NK-92 treated with Interleukin-12 subunit alpha and Interleukin-12 subunit beta, amount 100 ng/mL, for 24 hours (cell line): ENCODE results near the gene DNAAF1.

Experiments
- DNase-seq: peaks from one replicate; lab custom pipeline; 2025; lab: John Stamatoyannopoulos, UW

DNAAF1 gene

DNA sequence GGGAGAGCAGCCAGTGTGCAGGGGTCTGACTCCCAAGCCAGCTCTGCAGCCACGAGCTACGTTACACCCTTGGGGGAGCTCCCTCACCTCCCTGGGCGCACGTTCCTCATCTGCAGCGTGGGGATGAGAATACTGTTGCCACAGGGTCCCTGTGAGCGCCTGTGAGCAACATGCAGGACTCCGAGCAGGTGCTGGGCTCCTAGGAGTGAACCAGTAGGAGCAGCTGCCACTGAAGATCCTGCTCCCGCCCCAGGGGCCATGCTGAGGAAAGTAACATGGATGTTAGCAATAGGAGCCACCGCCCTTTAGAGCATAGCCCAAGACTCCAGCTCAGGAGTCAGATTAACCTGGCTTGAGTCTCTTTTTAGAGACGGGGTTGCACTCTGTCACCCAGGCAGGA is 15.9 kb downstream of the DNAAF1 start:
- DNase-seq, result no peak

GRCh38 chr16:84161801-84162200 is 16.7 kb downstream of the DNAAF1 start:
- DNase-seq, result no peak

- DNase-seq, result no peak
Observed at GRCh38 chr16:84165746-84166145, 20.6 kb downstream of the DNAAF1 start.

- DNase-seq, result no peak
Observed at GRCh38 chr16:84166796-84167695, 21.9 kb downstream of the DNAAF1 start.

- DNase-seq, result no peak
Observed at GRCh38 chr16:84169765-84170310, 24.7 kb downstream of the DNAAF1 start.

- DNase-seq, result no peak
Observed at GRCh38 chr16:84174396-84174795, 29.3 kb downstream of the DNAAF1 start.

DNA sequence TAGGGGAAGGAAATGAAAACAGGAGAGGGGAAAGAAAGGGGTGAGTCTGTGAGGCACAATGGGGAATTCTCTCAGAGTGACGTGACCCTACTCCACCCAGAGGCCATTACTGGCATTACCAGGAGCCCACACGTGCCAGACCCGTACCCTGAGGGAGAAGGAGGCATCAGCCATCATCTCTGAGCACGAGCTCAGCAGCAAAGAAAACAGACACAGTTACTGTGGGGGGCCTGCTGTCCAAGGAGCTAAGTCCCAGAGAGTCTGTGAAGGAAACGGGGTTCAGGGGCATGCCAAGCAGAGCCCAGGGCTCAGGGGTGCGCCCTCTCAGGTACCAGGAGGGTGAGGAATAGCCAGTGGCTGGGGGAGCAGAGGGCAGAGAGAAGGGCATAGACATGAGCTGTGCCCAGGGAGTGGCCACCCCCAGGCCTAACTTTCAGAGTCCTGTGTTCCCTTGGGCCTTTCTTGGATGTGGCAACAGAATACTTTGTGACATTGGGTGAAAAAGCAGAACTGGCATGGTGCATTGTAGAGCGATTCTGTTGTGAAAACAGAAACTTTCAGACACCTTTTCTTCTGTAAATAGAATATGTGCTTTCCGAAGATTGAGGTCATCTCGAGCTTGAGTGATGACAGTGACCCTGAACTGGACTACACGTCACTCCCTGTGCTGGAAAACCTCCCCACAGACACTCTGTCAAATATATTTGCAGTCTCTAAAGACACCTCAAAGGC is 30.4 kb downstream of the DNAAF1 start:
- DNase-seq, result no peak

GRCh38 chr16:84176192-84177053 is 31.3 kb downstream of the DNAAF1 start:
- DNase-seq, result no peak

DNA sequence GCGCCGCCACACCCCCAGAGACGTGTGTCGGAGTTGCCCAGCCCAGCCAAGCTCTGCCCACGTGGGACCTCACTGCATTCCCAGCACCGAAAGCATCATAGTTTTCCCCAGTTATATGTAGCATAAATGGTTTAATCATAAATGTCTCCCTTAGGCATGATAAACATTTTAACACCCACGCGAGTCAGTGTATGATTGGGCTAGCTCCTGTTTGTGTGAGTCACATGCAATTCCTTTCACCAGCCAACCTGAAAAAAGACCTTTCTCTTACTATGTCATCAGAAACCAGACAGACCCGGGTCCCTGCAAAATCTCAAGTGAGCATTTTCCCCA is 32.6 kb downstream of the DNAAF1 start:
- no peak for DNase-seq

DNA sequence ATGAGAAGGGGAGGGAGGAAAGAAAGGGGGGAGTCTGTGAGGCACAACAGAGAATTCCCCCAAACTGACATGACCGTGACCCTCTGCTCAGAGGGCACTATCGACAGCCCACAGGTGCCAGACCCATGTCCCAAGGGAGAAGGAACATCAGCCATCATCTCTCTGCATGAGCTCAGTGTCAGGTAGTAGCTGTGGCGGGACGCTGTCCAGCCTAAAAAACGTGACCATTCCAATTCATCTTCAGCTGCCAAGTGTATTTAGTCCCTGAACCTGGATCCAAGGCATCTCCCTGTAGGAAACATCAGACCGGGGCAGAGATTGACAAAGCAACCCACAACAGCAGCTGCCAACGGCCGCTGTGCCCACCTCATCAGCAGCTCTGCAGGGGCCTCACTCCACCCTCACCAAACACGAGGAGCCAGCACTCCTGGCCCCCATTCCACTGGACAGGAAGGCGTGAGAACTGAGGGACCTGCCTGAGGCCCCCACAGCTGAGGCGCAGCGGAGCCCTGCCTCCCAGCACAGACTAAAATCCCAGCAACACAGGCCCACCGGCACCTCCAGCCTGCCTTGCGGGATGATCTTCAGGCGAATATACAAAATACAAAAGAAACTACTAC is 33.1 kb downstream of the DNAAF1 start:
- no peak for DNase-seq

DNA sequence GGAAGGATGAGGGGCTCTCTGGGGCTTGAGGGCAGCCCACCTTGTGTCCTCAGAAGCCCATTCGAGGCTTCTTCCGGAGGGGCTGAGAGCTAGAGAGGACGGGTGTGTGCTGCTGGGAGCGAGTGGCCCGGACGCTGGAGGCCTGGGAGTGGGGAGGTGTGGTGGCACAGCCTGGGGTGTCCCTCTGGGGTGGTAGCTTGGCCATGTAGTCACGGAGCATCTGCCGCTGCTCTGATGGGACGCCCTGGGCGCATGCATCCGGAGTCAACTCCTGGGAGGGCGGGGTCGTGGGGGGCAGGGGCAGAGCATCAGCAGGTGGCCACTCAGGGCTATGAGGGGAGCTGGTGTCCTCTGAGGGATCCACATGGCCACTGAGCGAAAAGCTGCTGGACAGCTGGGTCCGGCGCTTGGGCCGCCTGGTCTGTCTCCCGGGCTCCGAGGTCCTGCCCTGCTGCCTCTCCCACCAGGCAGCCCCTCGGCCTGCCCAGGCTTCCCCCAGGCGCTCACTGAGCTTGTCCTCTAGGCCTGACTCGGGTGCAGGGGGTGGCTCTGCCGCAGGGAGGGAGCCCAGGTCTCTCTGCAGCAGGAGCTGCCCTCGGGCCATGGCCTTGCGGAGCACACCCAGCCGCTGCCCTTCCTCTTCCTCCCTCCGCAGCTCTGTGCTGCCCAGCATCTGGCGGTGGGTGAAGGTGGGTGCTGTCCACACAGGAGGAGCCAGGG is 33.9 kb downstream of the DNAAF1 start:
- no peak for DNase-seq

- no peak for DNase-seq
Observed at GRCh38 chr16:84179612-84180320, 34.7 kb downstream of the DNAAF1 start.

- DNase-seq, result no peak
Observed at GRCh38 chr16:84180519-84181140, 35.5 kb downstream of the DNAAF1 start.

GRCh38 chr16:84181144-84181915 is 36.2 kb downstream of the DNAAF1 start:
- DNase-seq, result no peak

DNA sequence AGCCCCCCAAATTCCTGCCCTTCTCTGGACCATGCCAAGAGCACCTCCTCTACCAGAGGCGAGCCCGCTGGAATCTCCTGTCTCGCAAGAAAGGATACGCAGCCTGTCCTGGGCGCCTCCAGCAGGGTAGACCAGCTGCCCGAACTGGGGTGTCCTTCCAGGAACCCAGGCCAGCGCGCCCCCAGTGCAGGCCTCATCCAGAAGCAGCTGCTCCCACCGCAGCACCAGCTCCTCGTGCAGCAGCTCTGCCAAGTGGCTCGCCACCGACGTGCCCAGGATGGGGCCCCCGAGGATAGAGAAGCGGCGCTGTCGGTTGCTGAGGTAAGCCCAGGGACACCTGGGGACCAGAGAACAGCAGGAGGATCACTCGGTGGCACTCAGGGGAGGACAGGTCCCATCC is 37.0 kb downstream of the DNAAF1 start:
- no peak for DNase-seq

DNA sequence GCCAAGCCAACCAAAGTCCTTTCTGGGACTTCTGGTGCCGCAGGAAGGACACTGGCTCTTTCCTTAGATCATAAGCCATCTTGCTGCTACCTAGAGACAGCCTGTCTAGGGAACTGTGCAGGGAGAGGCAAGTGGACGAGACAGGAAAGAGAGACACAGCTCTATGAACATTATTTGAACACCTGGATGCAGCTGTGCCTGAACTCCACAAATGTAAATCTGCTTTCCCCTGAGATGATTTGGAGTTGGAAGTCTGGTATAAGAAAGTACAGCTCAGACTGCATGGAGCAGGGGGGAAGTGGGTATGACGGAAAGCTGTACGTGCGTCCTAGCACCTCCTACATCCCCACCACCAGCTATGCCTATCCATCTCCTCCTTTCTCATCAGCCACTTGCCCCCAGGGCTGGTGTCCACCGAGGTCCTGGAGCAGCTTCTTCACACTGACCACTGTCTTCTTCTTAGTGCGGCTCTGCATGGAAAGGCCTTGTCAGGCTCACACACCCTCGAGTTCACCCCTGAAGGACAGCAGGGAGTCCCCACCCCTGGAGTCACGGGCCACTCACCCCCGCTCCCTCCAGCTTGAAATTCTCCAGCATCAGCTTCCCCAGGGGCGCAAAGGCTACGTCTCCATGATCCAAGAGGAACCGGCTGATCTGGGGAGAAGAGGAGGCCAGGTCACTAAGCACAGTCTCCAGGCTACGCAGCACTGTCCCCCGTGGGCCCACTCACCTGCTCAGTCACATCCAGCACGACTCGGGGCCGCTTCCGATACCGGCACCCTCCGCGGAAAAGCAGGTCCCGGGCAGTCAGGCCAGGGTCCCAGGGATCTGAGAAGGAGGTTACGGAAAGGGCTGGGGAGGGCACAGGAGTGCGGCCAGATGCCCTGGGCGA is 37.8 kb downstream of the DNAAF1 start:
- no peak for DNase-seq

DNA sequence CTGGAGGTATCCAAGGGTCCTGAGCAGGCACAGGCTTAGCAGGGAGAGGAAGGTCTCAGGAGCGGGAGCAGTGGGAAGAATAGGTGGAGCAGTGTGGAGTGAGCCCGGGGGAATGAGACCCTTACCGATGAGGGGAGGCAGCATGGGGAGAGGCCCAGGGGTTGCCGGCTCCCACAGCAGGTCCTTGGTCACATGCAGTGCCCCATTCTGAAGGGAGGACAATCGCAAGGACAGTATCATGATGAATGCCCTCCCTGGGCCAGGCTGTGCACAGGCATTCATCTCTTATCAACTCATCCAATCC is 38.4 kb downstream of the DNAAF1 start:
- no peak for DNase-seq

DNA sequence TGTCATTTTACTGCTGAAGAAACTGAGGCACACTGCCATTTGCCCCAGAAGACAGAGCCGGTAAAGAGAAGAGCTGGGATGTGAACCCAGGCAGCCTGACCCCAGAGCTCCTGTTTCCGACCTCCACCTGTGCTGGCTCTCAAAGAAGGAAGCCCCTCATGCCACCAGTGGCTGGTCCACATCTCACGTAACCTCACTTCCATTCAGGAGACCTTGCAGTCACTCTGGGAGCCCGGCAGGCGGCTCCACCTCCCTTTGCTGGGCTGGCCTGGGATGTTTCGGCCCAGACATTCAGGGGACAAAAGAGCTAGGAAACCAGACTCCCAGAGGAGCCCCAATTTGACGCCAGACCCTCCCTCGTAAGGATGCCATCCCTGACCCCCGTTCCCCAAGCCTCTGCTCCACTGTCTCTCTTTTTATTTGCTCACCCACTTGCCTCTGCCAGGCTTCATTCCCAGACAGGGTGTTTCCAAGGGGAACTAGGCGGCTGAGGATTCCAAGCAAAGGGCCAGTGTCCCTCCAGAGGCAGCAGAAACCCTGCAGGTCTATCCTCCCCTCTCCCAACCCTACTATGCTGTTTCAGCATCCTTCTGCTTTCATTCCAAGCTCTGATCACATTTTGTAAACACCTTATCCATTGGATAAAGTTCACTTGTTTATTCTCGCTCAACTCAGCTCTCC is 38.9 kb downstream of the DNAAF1 start:
- DNase-seq, result no peak
